Mononuclear cell (primary cell): Measurements from ENCODE around the gene KRT80. TPM values are rescaled to one million over a fixed set of nuclear protein-coding genes. Genes with fewer than 3 reads are reported as not detected.

Source experiments
- H3K27me3 ChIP-seq: 2 replicates; pipeline ENCODE4 v1.6.0; 2011; ENCODE audit warnings: low read length, control low read depth; ENCODE audit not compliant: insufficient read depth
- H3K4me1 ChIP-seq: 2 replicates; pipeline ENCODE4 v1.5.1; 2011; ENCODE audit warnings: mild to moderate bottlenecking, low read length, control low read depth; ENCODE audit not compliant: insufficient read depth
- H3K4me3 ChIP-seq: 2 replicates; pipeline ENCODE4 v1.5.1; 2011; ENCODE audit warnings: mild to moderate bottlenecking, low read length, moderate library complexity
- H3K9me3 ChIP-seq: 2 replicates; pipeline ENCODE4 v1.5.1; 2011; ENCODE audit warnings: low read depth, mild to moderate bottlenecking, control low read depth, low read length
- total RNA-seq: library from RNA; depleted of rRNA; stranded (reverse); fragments of >200 nt; gene quantifications from one replicate; pipeline ENCODE4 v1.2.3, GENCODE V29; 2012

KRT80 gene
- total RNA-seq, 1 donor, result not detected

- no peaks in the 10 kb centered on the region for H3K9me3 ChIP-seq
- no peaks in the 10 kb centered on the region for H3K27me3 ChIP-seq
- no peaks in the 10 kb centered on the region for H3K4me1 ChIP-seq
- H3K4me3 ChIP-seq, result no peak overlapping the region
Observed at GRCh38 chr12:52172956-52173355, 18.9 kb downstream of the KRT80 start.

GRCh38 chr12:52171950-52172512, 19.8 kb downstream of the KRT80 start:
- H3K9me3 ChIP-seq, result no peaks in the 10 kb centered on the region
- H3K4me3 ChIP-seq, result no peak overlapping the region
- H3K27me3 ChIP-seq, result no peaks in the 10 kb centered on the region
- no peaks in the 10 kb centered on the region for H3K4me1 ChIP-seq

GRCh38 chr12:52170827-52171226, 21.0 kb downstream of the KRT80 start:
- Histone ChIP-seq H3K27me3 (no peaks in the 10 kb centered on the region), H3K4me1 (peaks cover 7% of the 10 kb centered on the region), H3K9me3 (no peaks in the 10 kb centered on the region), H3K4me3 (no peak overlapping the region)

GRCh38 chr12:52169886-52170285, 21.9 kb downstream of the KRT80 start:
- no peak overlapping the region for H3K4me3 ChIP-seq
- no peaks in the 10 kb centered on the region for H3K27me3 ChIP-seq
- H3K4me1 ChIP-seq, result peaks cover 16% of the 10 kb centered on the region
- H3K9me3 ChIP-seq, result no peaks in the 10 kb centered on the region

GRCh38 chr12:52168019-52168717, 23.6 kb downstream of the KRT80 start:
- H3K27me3 ChIP-seq, result no peaks in the 10 kb centered on the region
- peaks cover 29% of the 10 kb centered on the region for H3K4me1 ChIP-seq
- no peak overlapping the region for H3K4me3 ChIP-seq
- no peaks in the 10 kb centered on the region for H3K9me3 ChIP-seq

- Histone ChIP-seq H3K27me3 (no peaks in the 10 kb centered on the region), H3K9me3 (no peaks in the 10 kb centered on the region), H3K4me1 (peaks cover 29% of the 10 kb centered on the region), H3K4me3 (no peak overlapping the region)
Observed at GRCh38 chr12:52167526-52167925, 24.3 kb downstream of the KRT80 start.

GRCh38 chr12:52166672-52167071, 25.1 kb downstream of the KRT80 start:
- Histone ChIP-seq H3K4me3 (no peak overlapping the region), H3K4me1 (peaks cover 29% of the 10 kb centered on the region), H3K27me3 (no peaks in the 10 kb centered on the region), H3K9me3 (no peaks in the 10 kb centered on the region)

GRCh38 chr12:52165096-52165855, 26.5 kb downstream of the KRT80 start:
- Histone ChIP-seq H3K4me3 (no peak overlapping the region), H3K4me1 (peaks cover 29% of the 10 kb centered on the region), H3K9me3 (no peaks in the 10 kb centered on the region), H3K27me3 (no peaks in the 10 kb centered on the region)

GRCh38 chr12:52164624-52165023, 27.2 kb downstream of the KRT80 start:
- Histone ChIP-seq H3K27me3 (no peaks in the 10 kb centered on the region), H3K9me3 (no peaks in the 10 kb centered on the region), H3K4me1 (peaks cover 29% of the 10 kb centered on the region), H3K4me3 (no peak overlapping the region)

GRCh38 chr12:52162981-52163380, 28.8 kb downstream of the KRT80 start:
- no peaks in the 10 kb centered on the region for H3K9me3 ChIP-seq
- H3K27me3 ChIP-seq, result no peaks in the 10 kb centered on the region
- H3K4me3 ChIP-seq, result no peak overlapping the region

GRCh38 chr12:52160200-52160599, 31.6 kb downstream of the KRT80 start:
- Histone ChIP-seq H3K4me1 (peaks cover 29% of the 10 kb centered on the region), H3K4me3 (no peak overlapping the region), H3K9me3 (no peaks in the 10 kb centered on the region), H3K27me3 (no peaks in the 10 kb centered on the region)

More at GRCh38 chr12:52162981-52163380, 28.8 kb downstream of the KRT80 start:
- H3K4me1 ChIP-seq, result peaks cover 29% of the 10 kb centered on the region

GRCh38 chr12:52157566-52158150, 34.2 kb downstream of the KRT80 start:
- Histone ChIP-seq H3K4me1 (peaks cover 15% of the 10 kb centered on the region), H3K27me3 (no peaks in the 10 kb centered on the region), H3K4me3 (no peak overlapping the region), H3K9me3 (no peaks in the 10 kb centered on the region)

- no peak overlapping the region for H3K4me3 ChIP-seq
- peaks cover 17% of the 10 kb centered on the region for H3K4me1 ChIP-seq
- H3K9me3 ChIP-seq, result no peaks in the 10 kb centered on the region
- H3K27me3 ChIP-seq, result no peaks in the 10 kb centered on the region
Observed at GRCh38 chr12:52156757-52157565, 34.9 kb downstream of the KRT80 start.

GRCh38 chr12:52156311-52156710, 35.5 kb downstream of the KRT80 start:
- no peaks in the 10 kb centered on the region for H3K9me3 ChIP-seq
- no peak overlapping the region for H3K4me3 ChIP-seq
- H3K4me1 ChIP-seq, result peaks cover 19% of the 10 kb centered on the region
- H3K27me3 ChIP-seq, result no peaks in the 10 kb centered on the region
